Measurements from ENCODE around the gene HSPB6.

The HSPB6 gene

GRCh38 chr19:35710784-35711723 lies 45.8 kb downstream of the HSPB6 start:
- TF ChIP-seq POLR2A (IDR thresholded peaks at IDR 0.05; ENCODE audit: low read length) (no peak), GATA1 (IDR thresholded peaks at IDR 0.05; ENCODE audit: low read depth, low read length) (no peak)
- no peak for DNase-seq

GRCh38 chr19:35708391-35708790 lies 48.4 kb downstream of the HSPB6 start:
- TF ChIP-seq POLR2A (IDR thresholded peaks at IDR 0.05; ENCODE audit: low read length) = no peak
- no peak for TF ChIP-seq GATA1 (IDR thresholded peaks at IDR 0.05; ENCODE audit: low read depth, low read length)

More at GRCh38 chr19:35708391-35708790, 48.4 kb downstream of the HSPB6 start:
- no peak for DNase-seq

Measured in erythroblast (primary cell).